Keratinocyte (primary cell): ENCODE measurements around the gene CDK17.

ENCODE experiments used
- CTCF ChIP-seq, 3 experiments: IDR thresholded peaks in 1 of 3; conservative IDR thresholded peaks in 1 of 3; optimal IDR thresholded peaks in 1 of 3; 2 replicates in 2 of 3; 3 replicates in 1 of 3; pipeline versions ENCODE3 to v1.5.1; 2011; ENCODE audit warnings: low read length in 3 of 3, mild to moderate bottlenecking in 3 of 3, moderate library complexity in 2 of 3, control low read depth in 1 of 3, inconsistent platforms in 1 of 3; ENCODE audit not compliant: insufficient read depth in 2 of 3; ENCODE audit errors: extremely low read depth in 1 of 3
- EZH2 ChIP-seq: IDR thresholded peaks from one replicate; pipeline ENCODE4 v1.6.1; 2012; ENCODE audit warnings: inconsistent platforms, mild to moderate bottlenecking, low read length, moderate library complexity

DNA sequence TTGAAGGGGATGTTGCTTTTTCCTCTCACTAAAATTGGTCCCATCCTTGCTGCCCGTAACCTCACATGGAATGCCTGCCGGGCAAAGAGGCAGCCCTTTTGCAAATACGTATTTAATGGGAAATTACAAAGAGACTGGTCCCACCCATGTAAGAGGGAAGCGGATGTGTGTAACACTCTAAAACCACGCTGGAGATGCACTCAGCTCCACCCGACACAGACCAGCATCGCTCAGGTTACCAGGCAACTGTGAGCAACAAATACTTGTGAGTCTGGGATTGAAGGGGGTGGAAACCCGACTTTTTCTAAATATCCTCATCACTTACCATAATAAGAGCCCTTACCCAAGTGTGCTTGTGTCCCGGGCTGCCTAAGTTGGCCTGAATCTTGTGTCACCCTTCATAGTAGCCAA is 158.4 kb downstream of the CDK17 start:
- no peak for TF ChIP-seq CTCF (optimal IDR thresholded peaks at IDR 0.05 in 1 of 3, IDR thresholded peaks at IDR 0.05 in 1 of 3, conservative IDR thresholded peaks at IDR 0.05 in 1 of 3; ENCODE audit: extremely low read depth in 1 of 3, insufficient read depth in 2 of 3, low read length in 3 of 3)
- no peak for TF ChIP-seq EZH2
